A673 (cell line): Measurements from ENCODE around the gene TREX2. TPM values are rescaled to one million over a fixed set of nuclear protein-coding genes. Genes with fewer than 3 reads are reported as not detected.

Experiments used
- BruUV-seq: library from RNA; stranded (reverse); fragments of 400-500 nt; replicated peaks from 2 replicates; lab custom pipeline; 2021; lab: Mats Ljungman, UMichigan
- CTCF ChIA-PET: fragments of 300-600 bp; sonication (Branson Sonifier 250); formaldehyde crosslinking; loops from one replicate; lab custom pipeline; 2022; ENCODE audit warnings: antibody characterized with exemption; lab: Charles Lee
- POLR2A ChIA-PET: fragments of 300-600 bp; sonication (Branson Sonifier 250); formaldehyde crosslinking; loops from one replicate; lab custom pipeline; 2022; ENCODE audit warnings: antibody characterized with exemption; ENCODE audit not compliant: low non-redundant PET; lab: Charles Lee
- DNase-seq: peaks from one replicate; pipeline ENCODE4 v3.0.0-alpha.2; 2015; ENCODE audit warnings: low spot score
- H3K27ac ChIP-seq: fragments of 200-600 bp; sonication (generic); 2 replicates; pipeline ENCODE4 v1.5.1; 2016; ENCODE audit warnings: mixed run types, low read depth, mild to moderate bottlenecking, mixed read lengths, antibody characterized with exemption, low read length; ENCODE audit not compliant: poor library complexity, severe bottlenecking
- H3K27me3 ChIP-seq: fragments of 200-600 bp; sonication (generic); replicated peaks from 2 replicates; pipeline ENCODE4 v1.6.1; 2017; ENCODE audit warnings: mixed run types, low read depth, mild to moderate bottlenecking, mixed read lengths, antibody characterized with exemption, low read length; ENCODE audit not compliant: insufficient read depth, poor library complexity
- H3K36me3 ChIP-seq: fragments of 200-600 bp; sonication (generic); 2 replicates; pipeline ENCODE4 v1.6.1; 2016; ENCODE audit warnings: mixed run types, mild to moderate bottlenecking, mixed read lengths, antibody characterized with exemption, low read length; ENCODE audit not compliant: insufficient read depth, poor library complexity, severe bottlenecking
- H3K4me1 ChIP-seq: fragments of 200-600 bp; sonication (generic); 2 replicates; pipeline ENCODE4 v1.6.1; 2017; ENCODE audit warnings: mixed run types, mild to moderate bottlenecking, mixed read lengths, antibody characterized with exemption, low read length; ENCODE audit not compliant: insufficient read depth, poor library complexity, severe bottlenecking
- H3K4me3 ChIP-seq: fragments of 200-600 bp; sonication (generic); 2 replicates; pipeline ENCODE4 v1.5.1; 2016; ENCODE audit warnings: low read depth, mixed run types, mild to moderate bottlenecking, mixed read lengths, low read length; ENCODE audit not compliant: poor library complexity, severe bottlenecking
- H3K9me3 ChIP-seq: fragments of 200-600 bp; sonication (generic); 2 replicates; pipeline ENCODE4 v1.6.1; 2016; ENCODE audit warnings: mixed run types, low read depth, mild to moderate bottlenecking, mixed read lengths, antibody characterized with exemption, low read length; ENCODE audit not compliant: poor library complexity, severe bottlenecking
- EZH2 ChIP-seq: fragments of 200-600 bp; sonication (generic); IDR thresholded peaks from 2 replicates; pipeline ENCODE4 v1.6.1; 2017; ENCODE audit warnings: borderline replicate concordance, low read depth, mild to moderate bottlenecking, mixed read lengths, antibody characterized with exemption, low read length; ENCODE audit not compliant: poor library complexity, severe bottlenecking
- intact Hi-C: fragments of 100-400 bp; cut with micrococcal nuclease; formaldehyde crosslinking; loops from one replicate; pipeline ENCODE4 v1.10.0; 2022; ENCODE audit not compliant: unreplicated experiment
- total RNA-seq: library from RNA; stranded (reverse); gene quantifications from 2 replicates; pipeline ENCODE4 v1.2.3, GENCODE V29; 2021
- TF ChIP-seq, protein P1 (sequence below): fragments of 300-800, 200-600 bp; sonication (generic); conservative IDR thresholded peaks from 2 replicates; pipeline ENCODE4 v1.5.1; 2017; ENCODE audit warnings: low read depth, mild to moderate bottlenecking, antibody characterized with exemption, low read length, moderate library complexity, mixed read lengths

Gene TREX2
- total RNA-seq, 1 experiment from 2014 or later, result 0.77 TPM

DNA sequence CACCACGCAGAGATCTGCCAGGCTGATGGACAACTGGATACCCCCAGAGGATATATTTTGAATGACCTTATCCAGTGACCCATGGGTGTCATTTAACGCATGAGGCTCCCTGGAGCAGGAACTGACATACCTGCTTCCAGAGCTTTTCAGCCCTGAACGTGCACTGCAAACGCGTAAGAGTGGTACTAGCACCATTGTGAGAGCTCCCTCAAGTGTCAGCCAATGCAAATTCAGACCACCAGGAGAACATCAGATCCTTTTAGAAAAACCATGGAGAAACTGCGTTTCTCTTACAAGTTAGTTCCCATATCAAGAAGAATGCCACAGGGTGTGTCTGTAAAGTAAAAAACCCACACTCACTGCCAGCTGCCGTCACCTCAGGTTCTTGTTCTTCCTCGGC lies 7.3 kb downstream of the TREX2 start:
- no peak overlapping the region for H3K27ac ChIP-seq
- intact Hi-C loops, result loop anchor here (10.0 kb wide), 1 partner anchor 404 kb away; no protein-coding TSS in a partner anchor
- H3K27me3 ChIP-seq, result no peaks in the 10 kb centered on the region
- ChIA-PET CTCF (no interaction called here), POLR2A (no interaction called here)
- no peaks in the 10 kb centered on the region for H3K9me3 ChIP-seq
- H3K36me3 ChIP-seq, result no peaks in the 10 kb centered on the region
- no TSS peak for BruUV-seq
- DNase-seq, result peak; percentile 22
- H3K4me3 ChIP-seq, result no peak overlapping the region
- TF ChIP-seq, protein P1, sequence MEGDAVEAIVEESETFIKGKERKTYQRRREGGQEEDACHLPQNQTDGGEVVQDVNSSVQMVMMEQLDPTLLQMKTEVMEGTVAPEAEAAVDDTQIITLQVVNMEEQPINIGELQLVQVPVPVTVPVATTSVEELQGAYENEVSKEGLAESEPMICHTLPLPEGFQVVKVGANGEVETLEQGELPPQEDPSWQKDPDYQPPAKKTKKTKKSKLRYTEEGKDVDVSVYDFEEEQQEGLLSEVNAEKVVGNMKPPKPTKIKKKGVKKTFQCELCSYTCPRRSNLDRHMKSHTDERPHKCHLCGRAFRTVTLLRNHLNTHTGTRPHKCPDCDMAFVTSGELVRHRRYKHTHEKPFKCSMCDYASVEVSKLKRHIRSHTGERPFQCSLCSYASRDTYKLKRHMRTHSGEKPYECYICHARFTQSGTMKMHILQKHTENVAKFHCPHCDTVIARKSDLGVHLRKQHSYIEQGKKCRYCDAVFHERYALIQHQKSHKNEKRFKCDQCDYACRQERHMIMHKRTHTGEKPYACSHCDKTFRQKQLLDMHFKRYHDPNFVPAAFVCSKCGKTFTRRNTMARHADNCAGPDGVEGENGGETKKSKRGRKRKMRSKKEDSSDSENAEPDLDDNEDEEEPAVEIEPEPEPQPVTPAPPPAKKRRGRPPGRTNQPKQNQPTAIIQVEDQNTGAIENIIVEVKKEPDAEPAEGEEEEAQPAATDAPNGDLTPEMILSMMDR, result peak; percentile 52; the same call in 1 of the 2 replicates
- no peak for TF ChIP-seq EZH2
- H3K4me1 ChIP-seq, result no peaks in the 10 kb centered on the region

DNA sequence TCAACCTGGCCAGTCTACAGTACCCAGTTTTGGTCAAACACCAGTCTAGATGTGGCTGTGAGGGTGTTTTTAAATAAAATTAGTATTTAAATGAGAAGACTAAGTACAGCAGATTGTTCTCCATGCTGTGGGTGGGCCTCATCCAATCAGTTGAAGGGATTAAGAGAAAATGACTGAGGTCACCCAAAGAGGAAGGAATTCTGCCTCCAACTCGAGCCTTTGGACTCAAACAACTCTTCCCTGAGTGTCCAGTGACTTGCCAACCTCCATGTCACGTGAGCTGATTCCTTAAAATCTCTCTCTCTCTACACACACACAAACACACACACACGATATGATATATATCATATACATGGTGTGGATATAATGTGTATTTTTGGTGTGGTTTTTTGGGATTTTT lies 10.0 kb downstream of the TREX2 start:
- H3K4me3 ChIP-seq, result no peak overlapping the region
- ChIA-PET POLR2A (no interaction called here), CTCF (no interaction called here)
- H3K27me3 ChIP-seq, result no peaks in the 10 kb centered on the region
- no peak overlapping the region for H3K27ac ChIP-seq
- peaks cover 6% of the 10 kb centered on the region for H3K9me3 ChIP-seq
- TF ChIP-seq EZH2, result no peak
- TF ChIP-seq, protein P1, result no peak
- intact Hi-C loops, result loop anchor here (10.0 kb wide), 1 partner anchor 401 kb away; no protein-coding TSS in a partner anchor
- BruUV-seq, result no TSS peak
- no peaks in the 10 kb centered on the region for H3K4me1 ChIP-seq
- DNase-seq, result no peak
- no peaks in the 10 kb centered on the region for H3K36me3 ChIP-seq

DNA sequence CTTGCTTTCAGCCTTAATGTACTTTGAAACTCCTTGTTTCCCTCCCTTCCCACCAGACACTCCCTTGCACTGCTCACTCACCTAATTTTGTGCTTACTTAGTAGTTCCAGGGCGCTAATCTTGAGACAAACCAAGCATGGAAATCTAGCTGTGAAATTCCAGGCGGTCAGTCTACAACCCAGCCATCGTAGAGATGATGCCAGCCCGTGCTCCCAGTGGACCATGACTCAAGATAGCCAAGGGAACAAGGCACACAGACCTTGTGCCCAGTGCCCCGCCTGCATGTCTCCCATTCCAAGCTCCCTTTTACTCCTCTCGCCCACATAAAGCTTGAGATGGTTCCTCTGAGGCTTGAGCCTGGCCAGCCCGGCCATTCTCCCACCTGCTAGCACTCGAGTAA lies 11.1 kb downstream of the TREX2 start:
- no peak for TF ChIP-seq EZH2
- TF ChIP-seq, protein P1, result no peak
- intact Hi-C loops, result loop anchor here (10.0 kb wide), 1 partner anchor 400 kb away; no protein-coding TSS in a partner anchor
- no peak for DNase-seq
- POLR2A ChIA-PET, result no interaction called here
- no peaks in the 10 kb centered on the region for H3K27me3 ChIP-seq
- BruUV-seq, result no TSS peak
- CTCF ChIA-PET, result no interaction called here
- no peak overlapping the region for H3K27ac ChIP-seq
- H3K4me3 ChIP-seq, result no peak overlapping the region
- no peaks in the 10 kb centered on the region for H3K36me3 ChIP-seq
- no peaks in the 10 kb centered on the region for H3K4me1 ChIP-seq
- peaks cover 9% of the 10 kb centered on the region for H3K9me3 ChIP-seq
